ENCODE measurements around the gene REG3A.

Gene REG3A

DNA sequence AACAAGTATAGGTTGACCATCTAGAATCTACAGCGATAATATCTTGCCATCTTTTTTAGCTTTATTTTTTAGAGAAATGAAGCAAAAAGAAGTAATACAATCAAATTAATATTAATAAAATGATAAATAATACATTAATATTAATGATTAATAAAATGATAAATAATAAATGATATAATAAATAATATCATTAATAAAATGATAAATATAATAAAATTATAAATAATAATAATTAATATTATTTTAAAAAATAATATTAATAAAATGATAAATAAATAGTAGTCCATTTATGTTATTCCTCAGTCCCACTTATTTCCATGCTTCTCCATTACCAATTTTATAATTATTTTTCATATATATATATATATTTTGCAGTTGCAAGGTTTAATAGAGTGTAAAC, 3.2 kb upstream of the REG3A start:
- TF ChIP-seq TAF1 (IDR thresholded peaks at IDR 0.05; ENCODE audit: borderline replicate concordance, insufficient read depth, low read length) = no peak
- no peak for TF ChIP-seq FOXP2 (optimal IDR thresholded peaks at IDR 0.05; ENCODE audit: borderline replicate concordance, extremely low read depth, extremely low read length, insufficient read depth)
- no peak for TF ChIP-seq SIN3A (IDR thresholded peaks at IDR 0.05; ENCODE audit: borderline replicate concordance, insufficient read depth, low read length)
- no peak for TF ChIP-seq POLR2AphosphoS5 (IDR thresholded peaks at IDR 0.05; ENCODE audit: low read depth, low read length)
- TF ChIP-seq, protein P1, sequence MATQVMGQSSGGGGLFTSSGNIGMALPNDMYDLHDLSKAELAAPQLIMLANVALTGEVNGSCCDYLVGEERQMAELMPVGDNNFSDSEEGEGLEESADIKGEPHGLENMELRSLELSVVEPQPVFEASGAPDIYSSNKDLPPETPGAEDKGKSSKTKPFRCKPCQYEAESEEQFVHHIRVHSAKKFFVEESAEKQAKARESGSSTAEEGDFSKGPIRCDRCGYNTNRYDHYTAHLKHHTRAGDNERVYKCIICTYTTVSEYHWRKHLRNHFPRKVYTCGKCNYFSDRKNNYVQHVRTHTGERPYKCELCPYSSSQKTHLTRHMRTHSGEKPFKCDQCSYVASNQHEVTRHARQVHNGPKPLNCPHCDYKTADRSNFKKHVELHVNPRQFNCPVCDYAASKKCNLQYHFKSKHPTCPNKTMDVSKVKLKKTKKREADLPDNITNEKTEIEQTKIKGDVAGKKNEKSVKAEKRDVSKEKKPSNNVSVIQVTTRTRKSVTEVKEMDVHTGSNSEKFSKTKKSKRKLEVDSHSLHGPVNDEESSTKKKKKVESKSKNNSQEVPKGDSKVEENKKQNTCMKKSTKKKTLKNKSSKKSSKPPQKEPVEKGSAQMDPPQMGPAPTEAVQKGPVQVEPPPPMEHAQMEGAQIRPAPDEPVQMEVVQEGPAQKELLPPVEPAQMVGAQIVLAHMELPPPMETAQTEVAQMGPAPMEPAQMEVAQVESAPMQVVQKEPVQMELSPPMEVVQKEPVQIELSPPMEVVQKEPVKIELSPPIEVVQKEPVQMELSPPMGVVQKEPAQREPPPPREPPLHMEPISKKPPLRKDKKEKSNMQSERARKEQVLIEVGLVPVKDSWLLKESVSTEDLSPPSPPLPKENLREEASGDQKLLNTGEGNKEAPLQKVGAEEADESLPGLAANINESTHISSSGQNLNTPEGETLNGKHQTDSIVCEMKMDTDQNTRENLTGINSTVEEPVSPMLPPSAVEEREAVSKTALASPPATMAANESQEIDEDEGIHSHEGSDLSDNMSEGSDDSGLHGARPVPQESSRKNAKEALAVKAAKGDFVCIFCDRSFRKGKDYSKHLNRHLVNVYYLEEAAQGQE (IDR thresholded peaks at IDR 0.05; ENCODE audit: insufficient read depth in 1 of 2, low read depth in 2 of 2, low read length in 2 of 2) = no peak

DNA sequence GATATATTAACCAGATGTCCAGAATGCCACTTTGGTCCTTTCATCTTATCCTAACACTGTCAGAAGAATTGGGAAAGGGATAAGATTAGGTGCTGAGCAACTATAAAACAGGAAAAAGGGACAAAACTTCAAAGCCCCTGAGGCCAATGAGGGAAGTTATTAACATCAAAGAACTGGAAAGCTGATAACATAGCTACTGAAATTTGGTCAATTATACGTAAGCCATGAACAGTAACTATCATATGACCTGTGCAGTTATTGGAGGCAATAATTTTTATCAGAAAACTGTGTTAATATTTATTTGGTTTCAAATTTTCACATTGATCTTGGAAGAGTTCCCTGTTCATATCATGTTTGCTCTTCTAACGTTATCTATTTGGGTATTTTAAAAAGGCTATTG, 2.6 kb upstream of the REG3A start:
- TF ChIP-seq FOXP2 (optimal IDR thresholded peaks at IDR 0.05; ENCODE audit: borderline replicate concordance, extremely low read depth, extremely low read length, insufficient read depth) = no peak
- no peak for TF ChIP-seq TAF1 (IDR thresholded peaks at IDR 0.05; ENCODE audit: borderline replicate concordance, insufficient read depth, low read length)
- TF ChIP-seq, protein P1 (IDR thresholded peaks at IDR 0.05; ENCODE audit: insufficient read depth in 1 of 2, low read depth in 2 of 2, low read length in 2 of 2) = no peak
- no peak for TF ChIP-seq SIN3A (IDR thresholded peaks at IDR 0.05; ENCODE audit: borderline replicate concordance, insufficient read depth, low read length)
- no peak for TF ChIP-seq POLR2AphosphoS5 (IDR thresholded peaks at IDR 0.05; ENCODE audit: low read depth, low read length)

DNA sequence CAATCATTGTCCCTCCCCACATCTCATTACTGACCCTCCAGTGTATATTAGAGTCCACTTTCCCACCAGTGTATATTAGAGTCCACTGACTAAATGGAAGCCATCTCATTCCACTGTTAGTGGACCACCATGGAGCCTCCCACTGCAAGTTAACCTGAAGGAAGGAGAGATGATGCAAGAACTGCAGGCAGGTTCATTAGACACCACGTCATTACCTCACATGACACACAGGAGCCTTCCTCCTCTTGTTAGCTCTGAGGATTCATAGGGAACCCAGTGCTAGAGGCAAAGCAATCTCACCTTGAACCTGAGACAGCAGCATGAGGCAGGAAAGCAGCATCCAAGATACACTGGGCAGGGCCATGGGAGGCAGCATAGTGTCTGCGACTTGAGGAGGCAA, 523 bp downstream of the REG3A start:
- no peak for TF ChIP-seq SIN3A (IDR thresholded peaks at IDR 0.05; ENCODE audit: borderline replicate concordance, insufficient read depth, low read length)
- no peak for TF ChIP-seq POLR2AphosphoS5 (IDR thresholded peaks at IDR 0.05; ENCODE audit: low read depth, low read length)
- TF ChIP-seq, protein P1 (IDR thresholded peaks at IDR 0.05; ENCODE audit: insufficient read depth in 1 of 2, low read depth in 2 of 2, low read length in 2 of 2) = no peak
- TF ChIP-seq TAF1 (IDR thresholded peaks at IDR 0.05; ENCODE audit: borderline replicate concordance, insufficient read depth, low read length) = no peak
- no peak for TF ChIP-seq FOXP2 (optimal IDR thresholded peaks at IDR 0.05; ENCODE audit: borderline replicate concordance, extremely low read depth, extremely low read length, insufficient read depth)

DNA sequence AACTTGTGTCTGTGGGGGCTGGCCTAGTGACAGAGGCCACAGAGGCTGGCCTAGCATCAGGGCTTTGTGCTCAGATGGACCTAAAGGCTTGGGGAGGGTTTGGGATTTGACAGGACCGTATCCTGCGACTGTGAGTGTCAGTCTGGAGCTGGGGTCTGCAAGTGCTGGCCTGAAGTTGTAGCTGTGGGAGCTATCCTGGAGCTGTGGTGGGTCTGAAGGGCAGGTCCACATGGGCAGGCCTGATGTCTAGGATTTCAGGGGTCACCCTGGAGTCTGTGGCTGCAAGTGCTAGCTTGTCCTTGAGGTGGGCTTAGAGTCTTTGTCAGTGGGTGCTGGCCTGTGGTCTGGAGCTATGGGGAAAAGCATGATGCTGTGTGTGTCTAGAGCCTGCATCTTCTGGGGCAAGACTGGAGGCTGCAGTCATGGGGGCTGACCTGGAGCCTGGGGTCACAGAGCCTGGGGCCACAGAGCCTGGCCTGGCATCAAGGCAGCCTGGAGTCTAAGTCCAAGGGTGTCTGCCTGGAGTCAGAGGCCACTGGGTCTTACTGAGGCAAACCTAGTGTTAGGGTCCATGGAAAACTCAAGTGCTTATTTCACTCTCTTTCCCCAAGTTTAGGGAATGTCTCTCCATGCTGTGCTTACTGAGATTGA, 3.6 kb downstream of the REG3A start:
- TF ChIP-seq POLR2AphosphoS5 (IDR thresholded peaks at IDR 0.05; ENCODE audit: low read depth, low read length) = no peak
- no peak for TF ChIP-seq TAF1 (IDR thresholded peaks at IDR 0.05; ENCODE audit: borderline replicate concordance, insufficient read depth, low read length)
- no peak for TF ChIP-seq SIN3A (IDR thresholded peaks at IDR 0.05; ENCODE audit: borderline replicate concordance, insufficient read depth, low read length)
- no peak for TF ChIP-seq FOXP2 (optimal IDR thresholded peaks at IDR 0.05; ENCODE audit: borderline replicate concordance, extremely low read depth, extremely low read length, insufficient read depth)

DNA sequence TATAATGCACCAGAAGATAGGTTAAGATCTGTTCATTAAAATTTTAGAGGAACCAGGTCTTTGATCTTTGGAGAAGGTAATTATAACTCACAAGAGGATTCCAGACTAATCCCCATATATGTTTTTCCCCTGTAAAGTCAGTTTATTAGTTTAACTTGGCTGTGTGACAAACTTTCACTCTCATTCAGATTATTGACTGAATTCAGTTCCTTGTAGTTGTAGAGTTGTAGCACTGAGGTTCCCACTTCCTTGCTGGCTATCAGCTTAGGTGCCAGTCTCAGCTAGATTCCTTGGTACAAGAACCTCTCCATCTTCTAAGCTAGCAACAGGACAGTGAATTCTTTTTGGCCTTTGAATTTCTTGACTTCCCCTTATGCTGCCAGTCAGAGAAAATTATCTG, 20.1 kb downstream of the REG3A start:
- TF ChIP-seq SIN3A (IDR thresholded peaks at IDR 0.05; ENCODE audit: borderline replicate concordance, insufficient read depth, low read length) (no peak), POLR2AphosphoS5 (IDR thresholded peaks at IDR 0.05; ENCODE audit: low read depth, low read length) (no peak), FOXP2 (optimal IDR thresholded peaks at IDR 0.05; ENCODE audit: borderline replicate concordance, extremely low read depth, extremely low read length, insufficient read depth) (no peak)
- TF ChIP-seq, protein P1 (IDR thresholded peaks at IDR 0.05; ENCODE audit: insufficient read depth in 1 of 2, low read depth in 2 of 2, low read length in 2 of 2) = no peak
